Suppressor macrophage (primary cell): ENCODE results near the gene TXK.
A peak's percentile ranks its signal among the peaks of the same experiment; 100 is the strongest.

Experiments used
- DNase-seq, 4 experiments: peaks; one replicate each; pipeline ENCODE4 v3.0.0-alpha.2; 2020 to 2022

TXK gene

DNA sequence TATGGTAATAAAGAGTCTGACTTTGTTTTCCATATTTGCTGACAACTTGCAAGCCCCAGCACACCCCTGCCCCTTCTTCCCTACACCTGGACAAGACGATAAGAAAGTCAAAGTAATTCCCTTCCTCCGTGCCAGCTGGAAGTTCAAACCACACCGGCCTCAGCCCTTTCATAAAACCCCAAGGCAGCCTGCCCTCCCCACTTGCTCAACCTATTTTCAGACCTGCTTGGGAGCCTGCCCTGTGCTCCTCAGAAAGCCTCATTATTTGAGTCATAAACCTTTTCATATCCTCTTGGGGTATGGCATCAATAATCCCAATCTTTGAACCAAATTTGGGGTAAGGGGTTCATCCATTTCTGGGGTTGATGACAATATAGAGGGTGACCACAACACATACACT, 88.0 kb downstream of the TXK start:
- no peak for DNase-seq

DNA sequence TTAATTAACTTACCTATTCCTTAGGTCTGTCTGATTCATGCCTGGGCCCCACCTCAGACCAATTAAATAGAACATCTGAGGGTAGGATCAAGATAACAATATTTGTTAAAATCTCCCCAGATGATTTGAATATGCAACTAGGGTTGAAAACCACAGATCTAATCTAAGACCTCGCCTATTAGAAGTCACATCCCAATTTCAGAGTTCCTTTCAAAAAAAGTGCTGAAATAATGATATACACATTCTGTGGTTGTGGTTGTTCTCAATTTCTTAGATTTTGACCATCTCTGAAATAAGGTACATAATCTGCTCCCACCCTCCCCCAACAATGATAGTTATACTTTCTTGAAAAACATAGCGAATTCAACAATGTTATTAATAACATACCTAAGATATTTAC, 89.8 kb downstream of the TXK start:
- DNase-seq: no peak

DNA sequence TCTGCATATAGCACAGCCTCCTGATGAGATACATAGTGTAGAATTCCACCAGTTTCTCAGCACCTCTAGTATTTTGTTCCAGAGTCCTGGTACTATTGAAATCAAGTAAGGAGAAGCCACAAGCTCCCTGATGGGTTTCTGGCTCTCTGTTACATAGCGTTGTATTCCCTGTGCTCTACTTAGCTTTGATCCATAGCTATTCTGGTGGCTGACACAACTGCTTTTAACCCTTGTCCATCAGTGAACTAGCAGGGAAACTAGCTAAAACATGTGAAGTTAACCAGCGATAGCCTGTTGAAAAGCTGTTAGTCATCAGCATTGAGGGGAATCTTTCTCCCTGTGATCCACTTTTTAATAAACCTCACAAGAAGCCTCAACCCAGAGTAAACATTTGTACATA, 90.5 kb downstream of the TXK start:
- no peak for DNase-seq

DNA sequence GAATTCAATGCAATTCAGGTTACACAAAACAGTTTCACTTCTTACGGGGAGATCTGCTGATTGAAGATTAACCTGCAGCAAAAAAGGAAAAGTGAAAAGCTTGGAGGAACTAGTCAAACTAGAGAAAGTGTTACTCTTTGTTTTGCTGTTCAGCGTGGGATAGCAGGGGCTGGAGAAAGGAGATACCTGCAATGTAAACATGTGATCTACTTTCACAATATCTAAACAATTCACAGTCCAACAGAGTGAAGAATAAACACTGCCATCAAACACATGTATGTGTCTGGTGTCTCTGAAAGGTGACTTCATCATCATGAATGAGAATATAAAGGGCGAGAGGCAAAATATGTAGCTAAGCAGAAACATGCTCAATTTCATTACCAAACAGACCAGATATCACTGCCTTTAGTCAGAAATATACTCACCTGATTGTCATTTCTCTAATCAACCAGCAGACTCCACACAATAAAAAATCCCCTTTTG, 91.0 kb downstream of the TXK start:
- no peak for DNase-seq

DNA sequence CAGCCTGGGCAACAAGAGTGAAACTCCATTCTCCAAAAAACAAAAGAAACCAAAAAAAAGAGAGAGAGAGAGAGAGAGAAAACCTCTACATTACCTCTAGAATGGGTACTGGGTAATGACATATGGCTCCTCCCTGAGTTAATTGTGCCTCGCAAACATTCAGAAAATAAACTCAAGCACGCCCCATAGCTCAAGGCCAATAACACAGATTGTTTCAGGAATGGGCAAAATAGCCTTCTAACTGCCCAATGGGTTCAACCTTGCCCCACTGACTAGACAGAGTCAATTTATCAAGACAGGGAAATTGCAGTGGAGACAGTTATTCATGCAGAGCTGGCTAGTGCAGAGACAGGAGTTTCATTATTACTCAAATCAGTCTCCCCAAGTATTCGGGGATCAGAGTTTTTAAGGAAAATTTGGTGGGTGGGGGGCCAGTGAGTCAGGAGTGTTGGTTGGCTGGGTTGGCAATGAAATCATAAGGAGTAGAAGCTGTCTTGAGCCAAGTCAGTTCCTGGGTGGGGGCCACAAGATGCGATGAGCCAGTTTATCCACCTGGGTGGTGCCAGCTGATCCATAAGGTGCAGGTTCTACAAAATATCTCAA, 92.4 kb downstream of the TXK start:
- no peak for DNase-seq

DNA sequence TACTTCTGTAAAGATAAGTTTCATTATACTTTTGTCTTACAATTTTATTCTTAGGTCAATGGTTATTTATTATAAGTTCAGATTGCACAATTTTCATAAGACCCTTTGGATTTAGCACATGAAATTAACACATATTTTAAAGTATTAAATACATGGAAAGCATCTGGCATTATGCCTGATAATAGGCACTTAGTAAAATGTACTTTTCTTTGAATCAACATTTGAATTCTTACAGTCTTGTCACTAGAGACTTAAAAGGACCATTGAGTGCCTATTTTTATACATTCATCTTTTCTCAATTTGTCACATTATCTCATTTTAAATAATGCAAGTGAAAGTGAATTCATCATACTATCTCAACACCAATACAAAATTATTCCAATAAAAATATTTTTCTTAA, 94.5 kb downstream of the TXK start:
- DNase-seq: no peak

DNA sequence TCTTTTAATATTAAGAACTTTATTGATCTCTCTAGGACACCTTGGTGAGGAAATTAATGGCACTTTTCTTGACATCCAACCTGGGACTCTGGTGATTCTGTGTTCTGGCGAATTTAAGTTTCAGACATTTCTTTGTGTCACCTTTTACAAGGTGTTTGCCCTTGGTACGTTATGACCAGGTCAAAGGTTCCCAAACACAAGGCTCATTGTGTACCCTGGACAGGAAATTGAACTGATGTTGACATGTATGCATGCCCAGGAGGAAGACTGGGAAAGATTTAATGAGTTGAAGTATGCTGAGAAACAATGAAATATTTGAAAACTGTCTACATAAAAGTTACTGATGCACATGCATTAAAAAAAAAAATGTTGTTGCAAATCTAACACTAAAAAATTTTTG, 95.4 kb downstream of the TXK start:
- no peak for DNase-seq

DNA sequence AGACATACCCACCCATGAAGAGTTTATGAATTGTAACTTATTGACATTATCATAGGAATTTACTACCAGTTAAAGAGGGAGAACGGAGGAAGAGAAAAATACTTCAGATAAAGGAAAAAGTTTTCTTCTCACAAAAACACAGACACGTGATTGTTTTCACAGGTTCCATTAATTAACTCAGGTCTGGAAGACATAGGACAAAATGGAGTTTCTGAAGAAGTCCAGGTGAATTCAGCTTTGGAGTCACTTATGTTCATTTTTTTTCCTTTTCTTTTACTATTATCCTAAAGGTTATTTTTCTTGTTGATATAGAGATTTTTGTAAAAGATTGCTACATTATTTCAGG, 97.0 kb downstream of the TXK start:
- DNase-seq: no peak

DNA sequence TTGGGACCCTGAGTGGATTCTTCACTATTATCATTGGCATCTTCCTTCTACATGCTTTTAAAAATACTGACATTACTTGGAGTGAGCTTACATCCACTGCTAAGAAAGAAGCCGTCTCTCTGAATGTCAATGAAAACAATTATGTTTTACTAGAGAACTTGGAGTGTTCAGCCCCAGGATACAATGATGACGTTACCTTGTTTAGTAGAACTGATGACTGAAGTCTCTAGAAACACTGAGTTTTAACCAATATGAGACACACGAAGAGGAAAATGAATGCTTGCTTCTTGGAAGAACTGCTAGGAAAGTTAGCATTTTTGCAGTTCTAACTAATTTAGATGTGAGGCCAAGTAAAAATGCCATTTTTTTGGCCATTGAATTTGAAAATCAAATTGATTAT, 98.1 kb downstream of the TXK start:
- no peak for DNase-seq

DNA sequence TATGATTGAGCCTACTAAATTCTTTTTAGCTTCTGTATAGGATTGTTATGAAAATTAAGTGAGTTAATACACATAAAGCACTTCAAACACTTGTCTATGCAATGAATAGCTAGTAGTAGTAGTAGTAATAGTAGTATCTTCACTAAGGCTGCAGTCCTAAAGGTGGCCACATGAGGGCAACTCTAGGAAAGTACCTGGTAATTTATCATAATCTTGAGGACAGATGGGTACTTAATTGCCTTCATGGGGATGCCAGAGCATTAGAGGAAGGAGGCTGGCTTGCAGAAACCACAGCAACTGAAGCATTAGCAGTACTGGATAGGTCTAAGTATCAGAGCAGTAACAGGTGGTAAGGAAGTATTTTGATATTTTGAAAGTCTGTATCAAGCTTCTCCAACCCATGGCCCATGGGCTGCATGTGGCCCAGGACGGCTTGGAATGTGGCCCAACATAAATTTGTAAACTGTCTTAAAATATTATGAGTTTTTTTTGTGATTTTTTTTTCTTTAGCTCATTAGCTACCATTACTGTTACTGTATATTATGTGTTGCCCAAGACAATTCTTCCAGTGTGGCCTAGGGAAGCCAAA, 100.1 kb downstream of the TXK start:
- peak; percentile 47 to 62 (median 53) for DNase-seq

DNA sequence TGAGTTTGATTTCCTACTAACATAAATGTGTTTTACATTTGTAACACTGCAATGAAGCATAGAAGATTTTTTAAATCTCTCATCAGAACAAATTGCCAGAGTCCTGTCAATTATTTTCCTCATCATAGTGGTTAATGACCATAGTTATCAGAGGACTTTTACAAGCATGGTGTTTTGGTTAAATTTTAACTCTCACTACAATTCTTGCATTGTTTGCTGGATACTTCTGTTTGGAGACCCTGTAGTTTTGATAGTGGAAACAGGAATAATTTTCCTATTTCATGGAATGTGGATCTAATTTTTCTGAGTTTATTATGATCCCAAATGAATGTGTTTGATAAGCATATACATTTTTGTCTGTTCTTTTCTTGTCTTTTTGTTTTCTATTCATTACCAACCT, 100.6 kb downstream of the TXK start:
- no peak for DNase-seq

DNA sequence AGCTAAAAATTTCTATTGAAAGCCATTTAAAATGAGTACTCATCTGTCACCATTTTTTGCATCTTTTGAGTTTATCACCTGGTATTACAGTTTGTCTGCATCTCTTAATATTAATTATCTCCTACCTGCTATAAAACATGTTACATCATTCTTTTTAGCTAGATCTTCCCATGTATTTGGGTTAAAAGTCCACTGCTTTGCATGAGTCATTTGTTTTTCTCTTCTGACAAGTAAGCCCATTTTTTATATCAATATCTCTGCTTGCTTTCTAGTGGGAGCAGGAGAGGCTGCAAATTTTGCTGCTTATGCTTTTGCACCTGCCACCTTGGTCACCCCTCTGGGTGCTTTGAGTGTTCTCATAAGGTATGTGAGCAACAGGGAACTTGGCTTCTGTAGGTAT, 101.3 kb downstream of the TXK start:
- DNase-seq: no peak

DNA sequence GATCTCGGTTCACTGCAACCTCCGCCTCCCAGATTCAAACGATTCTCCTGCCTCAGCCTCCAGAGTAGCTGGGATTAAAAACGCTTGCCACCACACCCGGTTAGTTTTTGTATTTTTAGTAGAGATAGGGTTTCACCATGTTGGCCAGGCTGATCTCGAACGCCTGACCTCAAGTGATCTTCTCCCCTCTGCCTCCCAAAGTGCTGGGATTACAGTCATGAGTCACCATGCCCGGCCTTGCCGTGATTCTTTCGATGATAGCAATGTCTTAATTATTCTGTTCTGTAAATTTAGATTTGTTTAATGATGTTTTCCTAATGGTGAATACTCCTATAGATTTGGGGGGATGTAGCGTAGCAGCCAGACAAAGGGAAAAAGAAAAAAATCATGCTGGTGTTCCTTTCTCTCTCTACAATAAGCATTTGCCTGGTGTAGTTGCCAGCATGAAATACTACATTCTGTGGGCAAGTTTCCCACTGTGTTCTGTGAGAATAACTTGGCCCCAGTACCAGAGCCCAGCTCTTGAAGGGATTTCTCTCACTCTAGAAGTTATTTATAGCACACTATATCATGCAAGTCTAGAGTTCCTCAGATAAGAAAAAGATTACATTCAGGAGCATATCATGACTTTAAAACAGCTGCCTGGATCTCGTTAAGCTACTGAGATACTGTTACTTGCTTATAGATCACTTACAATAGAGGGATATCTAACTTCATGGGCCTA, 102.1 kb downstream of the TXK start:
- no peak for DNase-seq

DNA sequence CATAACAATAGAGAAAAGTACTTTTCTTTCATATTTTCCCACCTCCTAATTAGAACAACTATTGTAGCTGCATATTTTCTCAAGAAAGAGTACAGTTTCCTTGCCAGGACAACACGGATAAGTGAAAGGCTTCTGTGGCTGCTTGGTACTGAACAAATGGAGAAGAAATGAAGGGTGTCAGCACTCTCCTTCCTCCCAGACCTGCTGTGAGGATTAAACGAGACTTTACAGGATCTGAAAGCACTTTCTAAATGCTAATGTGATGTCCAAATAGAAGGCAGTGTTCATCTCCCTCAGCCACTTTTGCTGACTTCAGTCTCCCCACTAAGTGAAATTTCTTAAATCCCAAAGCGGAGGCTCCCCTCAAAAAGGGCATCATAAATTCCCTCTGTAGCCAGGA, 103.6 kb downstream of the TXK start:
- no peak for DNase-seq

DNA sequence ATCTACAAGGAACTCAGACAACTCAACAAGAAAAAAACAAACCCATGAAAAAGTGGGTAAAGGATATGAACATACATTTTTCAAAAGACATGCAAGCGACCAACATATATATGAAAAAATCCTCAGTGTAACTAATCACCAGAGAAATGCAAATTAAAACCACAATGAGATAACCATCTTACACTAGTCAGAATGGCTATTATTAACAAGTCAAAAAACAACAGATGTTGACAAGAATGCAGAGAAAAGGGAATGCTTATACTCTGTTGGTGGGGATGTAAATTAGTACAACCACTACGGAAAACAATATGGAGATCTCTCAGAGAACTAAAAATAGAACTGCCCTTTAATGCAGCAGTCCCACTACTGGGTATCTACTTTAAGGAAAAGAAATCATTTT, 105.4 kb downstream of the TXK start:
- DNase-seq: no peak

DNA sequence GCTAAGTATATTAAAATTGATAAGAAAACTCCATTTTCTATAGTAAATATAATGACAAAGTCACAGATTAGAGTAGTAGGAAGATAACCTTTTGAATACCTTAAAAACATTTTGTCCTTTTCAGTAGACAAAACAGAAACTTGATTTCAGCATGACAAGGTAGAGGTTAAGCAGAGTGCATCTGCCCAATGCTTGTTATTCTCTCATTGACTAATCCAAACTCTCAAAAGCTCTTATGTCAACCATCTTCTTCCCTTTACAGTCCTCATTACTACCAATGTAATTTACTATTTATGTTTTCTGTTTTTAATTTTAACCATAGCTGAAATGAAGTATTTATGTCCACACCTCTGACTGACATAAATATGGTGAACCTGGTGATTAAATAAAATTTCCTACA, 106.4 kb downstream of the TXK start:
- DNase-seq: no peak

DNA sequence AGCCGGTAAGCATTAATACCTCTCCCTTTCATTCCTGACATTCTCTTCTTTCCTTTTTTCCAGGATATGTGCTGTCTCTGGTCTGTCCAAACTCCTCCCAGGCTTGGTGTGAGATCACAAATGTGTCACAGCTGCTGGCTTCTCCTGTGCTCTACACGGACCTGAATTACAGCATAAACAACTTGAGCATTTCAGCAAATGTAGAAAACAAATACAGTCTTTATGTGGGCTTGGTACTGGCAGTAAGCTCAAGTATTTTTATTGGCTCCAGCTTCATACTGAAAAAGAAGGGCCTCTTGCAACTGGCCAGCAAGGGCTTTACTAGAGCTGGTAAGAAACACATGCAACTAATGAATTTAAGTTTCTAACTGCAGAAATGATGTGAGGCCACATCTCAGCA, 109.0 kb downstream of the TXK start:
- no peak for DNase-seq

DNA sequence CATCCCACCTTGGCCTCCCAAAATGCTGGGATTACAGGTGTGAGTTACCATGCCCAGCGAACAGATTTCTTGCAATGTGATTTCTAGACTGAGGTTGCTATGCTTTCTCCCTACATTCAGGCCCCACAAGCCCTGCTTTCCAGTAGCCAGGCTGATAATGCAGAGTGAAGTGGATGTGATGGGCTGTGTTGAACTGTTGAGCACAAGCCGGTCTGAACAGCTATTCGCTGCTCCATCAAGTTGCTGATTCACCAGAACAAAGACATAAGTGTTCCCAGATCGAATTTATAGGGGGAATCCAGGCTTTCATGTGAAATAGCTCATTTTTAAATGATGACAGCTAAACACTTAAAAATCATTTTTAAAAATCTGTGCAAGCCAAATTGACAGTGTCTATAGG, 109.5 kb downstream of the TXK start:
- DNase-seq: no peak

DNA sequence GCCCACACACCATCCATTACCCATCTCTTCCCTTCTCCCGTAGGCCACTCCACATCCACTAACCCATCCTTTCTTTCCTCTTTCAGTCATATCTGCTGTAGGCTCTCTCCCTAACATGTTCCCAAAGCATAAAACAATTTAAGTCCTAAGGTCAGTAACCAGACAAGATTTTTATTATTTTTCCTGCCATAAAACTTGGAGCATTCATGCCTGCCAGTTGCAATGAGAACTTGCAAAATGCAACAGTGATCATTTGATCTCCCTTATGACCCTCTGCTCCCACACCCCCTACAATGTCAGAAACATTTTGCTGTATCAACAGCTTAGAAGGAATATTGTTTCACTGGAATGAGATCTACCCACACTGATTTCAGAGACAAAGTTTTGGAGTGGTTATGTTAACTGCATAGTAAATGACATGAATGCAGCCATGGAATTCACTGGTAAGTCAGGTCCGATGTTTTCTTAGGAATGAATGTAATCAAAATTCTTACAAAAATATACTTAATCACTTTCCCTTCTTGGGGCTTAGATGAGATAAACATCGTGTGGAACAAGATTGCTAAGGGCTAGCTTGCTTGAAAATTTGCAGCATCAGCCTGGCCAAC, 111.8 kb downstream of the TXK start:
- peak in 1 of 4 experiments; percentile 19 for DNase-seq

DNA sequence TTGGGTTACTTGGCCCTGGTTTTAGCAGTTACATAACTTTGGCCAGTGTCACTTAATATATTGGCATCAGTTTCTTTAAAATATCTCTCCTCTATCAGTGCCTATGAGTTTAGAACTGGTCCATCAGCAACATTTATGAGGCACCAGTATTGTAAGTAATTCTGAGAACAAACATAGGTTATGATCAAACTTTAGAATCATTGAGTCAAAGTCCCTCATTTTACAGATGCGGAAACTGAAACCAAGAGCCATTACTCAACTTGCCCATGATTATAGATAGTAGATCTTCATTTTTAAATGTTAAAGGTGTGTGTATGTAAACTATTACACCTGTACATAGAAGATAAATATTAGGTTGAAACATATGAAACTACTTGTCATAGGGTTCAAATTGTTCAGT, 113.0 kb downstream of the TXK start:
- no peak for DNase-seq

DNA sequence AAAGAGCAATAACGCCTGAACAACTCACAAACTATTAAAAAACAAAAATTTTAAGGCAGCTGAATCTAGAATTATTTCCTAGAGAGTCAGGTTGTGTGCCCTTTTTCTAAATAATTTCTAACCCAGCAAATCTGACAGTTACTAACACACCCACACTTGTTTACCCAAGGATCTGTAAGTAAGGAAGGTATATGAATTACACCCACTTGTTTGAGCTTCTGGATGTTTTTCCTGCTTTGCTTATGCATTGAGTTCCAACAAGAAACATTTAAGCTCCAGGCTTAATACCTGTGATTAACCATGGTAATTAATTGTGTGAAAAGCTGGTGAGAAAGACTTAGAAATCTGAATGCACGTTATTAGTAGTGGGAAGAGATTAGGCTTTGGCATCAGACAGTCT, 115.9 kb downstream of the TXK start:
- no peak for DNase-seq

DNA sequence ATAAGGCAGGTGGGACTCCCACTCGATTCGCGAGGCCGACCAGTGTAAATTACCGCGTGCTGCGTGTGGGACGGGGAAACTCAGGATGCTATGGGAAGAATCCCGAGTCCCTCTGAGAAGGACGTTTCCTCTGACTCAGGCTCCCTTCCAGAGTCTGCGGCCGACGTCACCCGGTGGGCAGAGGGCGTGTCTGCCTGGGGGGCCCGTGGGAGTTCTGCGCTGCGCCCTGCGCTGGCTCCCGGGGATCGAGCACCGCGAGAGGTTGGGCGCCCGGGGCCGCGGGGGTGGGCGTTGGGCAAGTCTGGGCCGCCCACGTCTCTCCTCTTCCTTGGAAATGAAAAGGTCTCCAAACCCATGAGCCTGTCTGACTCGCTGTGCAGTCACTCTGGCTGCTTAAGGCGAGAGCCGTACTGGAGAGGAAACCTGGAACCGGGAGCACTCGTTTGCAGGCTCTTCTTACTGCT, 116.9 kb downstream of the TXK start:
- peak; percentile 76 to 91 (median 88) for DNase-seq
